AG10803 (cell line): ENCODE data around the gene LY9.

ENCODE experiments used
- DNase-seq: peaks from one replicate; pipeline ENCODE4 v3.0.0; 2010; ENCODE audit warnings: low read depth
- H3K4me3 ChIP-seq: 2 replicates; pipeline ENCODE4 v1.5.1; 2011; ENCODE audit warnings: mild to moderate bottlenecking, low read length, control low read depth
- CTCF ChIP-seq: conservative IDR thresholded peaks from 2 replicates; pipeline ENCODE4 v1.5.1; 2011; ENCODE audit warnings: mild to moderate bottlenecking, low read length, control low read depth, inconsistent platforms

The LY9 gene

GRCh38 chr1:160795951-160796383 lies at the start of gene LY9:
LY9 (plus strand) TSS chr1:160796174; CDS start chr1:160796188, 14 bp downstream.
- no peak for DNase-seq
- no peak for TF ChIP-seq CTCF
- H3K4me3 ChIP-seq: no peak within 1 kb of the TSS

GRCh38 chr1:160746836-160747500 lies 49.0 kb upstream of the LY9 start:
- no peak for DNase-seq
- H3K4me3 ChIP-seq: no peak overlapping the region
- no peak for TF ChIP-seq CTCF

- H3K4me3 ChIP-seq: no peak overlapping the region
- DNase-seq: no peak
- TF ChIP-seq CTCF: no peak
These were observed 48.3 kb upstream of the LY9 start for GRCh38 chr1:160747717-160748116.

GRCh38 chr1:160748181-160748877 lies 47.6 kb upstream of the LY9 start:
- no peak for DNase-seq
- no peak overlapping the region for H3K4me3 ChIP-seq
- no peak for TF ChIP-seq CTCF

- H3K4me3 ChIP-seq: no peak overlapping the region
- DNase-seq: no peak
- no peak for TF ChIP-seq CTCF
These were observed 47.1 kb upstream of the LY9 start for GRCh38 chr1:160748878-160749269.

- no peak for TF ChIP-seq CTCF
- no peak overlapping the region for H3K4me3 ChIP-seq
- no peak for DNase-seq
These were observed 45.4 kb upstream of the LY9 start for GRCh38 chr1:160750608-160751007.

- no peak for TF ChIP-seq CTCF
- no peak overlapping the region for H3K4me3 ChIP-seq
- DNase-seq: no peak
These were observed 43.6 kb upstream of the LY9 start for GRCh38 chr1:160752406-160752805.
